Hepatocyte (in vitro differentiated cells): Measurements from ENCODE around the gene HBE1.

Experiments
- CTCF ChIP-seq: fragments of 200-600 bp; sonication (generic); IDR thresholded peaks from 2 replicates; pipeline ENCODE4 v1.5.1; 2016; ENCODE audit warnings: antibody characterized with exemption, mild to moderate bottlenecking; ENCODE audit not compliant: poor library complexity
- EZH2 ChIP-seq: fragments of 200-600 bp; sonication (generic); IDR thresholded peaks from 2 replicates; pipeline ENCODE4 v1.6.1; 2016; ENCODE audit warnings: antibody characterized with exemption, mild to moderate bottlenecking, borderline replicate concordance
- EZH2phosphoT487 ChIP-seq: fragments of 200-600 bp; sonication (generic); IDR thresholded peaks from one replicate; pipeline ENCODE4 v1.6.1; 2018; ENCODE audit warnings: antibody characterized with exemption, mild to moderate bottlenecking, low read depth, moderate library complexity; ENCODE audit not compliant: unreplicated experiment, severe bottlenecking

GRCh38 chr11:5240458-5240857, 29.3 kb downstream of the HBE1 start:
- TF ChIP-seq EZH2phosphoT487 (no peak), CTCF (no peak), EZH2 (no peak)
